Stimulated activated naive B cell treated with anti-CD40 and anti-IgM and Interleukin-4, amounts not matched to agents 10 μg/mL and 1 μg/mL and 100 μg/mL, for 72 hours (primary cell): Measurements from ENCODE around the gene SEZ6.

Experiments used
- ATAC-seq, 2 donors: fragments of 150-1000 bp; cut with Tn5 transposase; replicated peaks; 2 replicates each; pipeline ENCODE4 v1.10.0; 2021; ENCODE audit warnings: moderate library complexity in 1 of 2
- DNase-seq: peaks from one replicate; pipeline ENCODE4 v3.0.0; 2021
- H3K27ac Mint-ChIP-seq: one replicate; pipeline ENCODE4 v1.8.0; 2022; ENCODE audit warnings: mild to moderate bottlenecking, mixed read lengths
- H3K27me3 Mint-ChIP-seq, 2 donors: one replicate each; pipeline ENCODE4 v1.8.0; 2022; ENCODE audit warnings: mixed read lengths in 2 of 2
- H3K36me3 Mint-ChIP-seq, 2 donors: one replicate each; pipeline ENCODE4 v1.8.0; 2022; ENCODE audit warnings: mixed read lengths in 2 of 2, mild to moderate bottlenecking in 1 of 2
- H3K4me1 Mint-ChIP-seq, 2 donors: one replicate each; pipeline ENCODE4 v1.8.0; 2022; ENCODE audit warnings: mixed read lengths in 2 of 2, mild to moderate bottlenecking in 1 of 2
- H3K4me3 Mint-ChIP-seq, 2 donors: one replicate each; pipeline ENCODE4 v1.8.0; 2022; ENCODE audit warnings: mild to moderate bottlenecking in 2 of 2, mixed read lengths in 2 of 2, moderate library complexity in 1 of 2
- H3K9me3 Mint-ChIP-seq, 2 donors: one replicate each; pipeline ENCODE4 v1.8.0; 2022; ENCODE audit warnings: mixed read lengths in 2 of 2, mild to moderate bottlenecking in 1 of 2

Gene SEZ6, protein sequence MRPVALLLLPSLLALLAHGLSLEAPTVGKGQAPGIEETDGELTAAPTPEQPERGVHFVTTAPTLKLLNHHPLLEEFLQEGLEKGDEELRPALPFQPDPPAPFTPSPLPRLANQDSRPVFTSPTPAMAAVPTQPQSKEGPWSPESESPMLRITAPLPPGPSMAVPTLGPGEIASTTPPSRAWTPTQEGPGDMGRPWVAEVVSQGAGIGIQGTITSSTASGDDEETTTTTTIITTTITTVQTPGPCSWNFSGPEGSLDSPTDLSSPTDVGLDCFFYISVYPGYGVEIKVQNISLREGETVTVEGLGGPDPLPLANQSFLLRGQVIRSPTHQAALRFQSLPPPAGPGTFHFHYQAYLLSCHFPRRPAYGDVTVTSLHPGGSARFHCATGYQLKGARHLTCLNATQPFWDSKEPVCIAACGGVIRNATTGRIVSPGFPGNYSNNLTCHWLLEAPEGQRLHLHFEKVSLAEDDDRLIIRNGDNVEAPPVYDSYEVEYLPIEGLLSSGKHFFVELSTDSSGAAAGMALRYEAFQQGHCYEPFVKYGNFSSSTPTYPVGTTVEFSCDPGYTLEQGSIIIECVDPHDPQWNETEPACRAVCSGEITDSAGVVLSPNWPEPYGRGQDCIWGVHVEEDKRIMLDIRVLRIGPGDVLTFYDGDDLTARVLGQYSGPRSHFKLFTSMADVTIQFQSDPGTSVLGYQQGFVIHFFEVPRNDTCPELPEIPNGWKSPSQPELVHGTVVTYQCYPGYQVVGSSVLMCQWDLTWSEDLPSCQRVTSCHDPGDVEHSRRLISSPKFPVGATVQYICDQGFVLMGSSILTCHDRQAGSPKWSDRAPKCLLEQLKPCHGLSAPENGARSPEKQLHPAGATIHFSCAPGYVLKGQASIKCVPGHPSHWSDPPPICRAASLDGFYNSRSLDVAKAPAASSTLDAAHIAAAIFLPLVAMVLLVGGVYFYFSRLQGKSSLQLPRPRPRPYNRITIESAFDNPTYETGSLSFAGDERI

DNA sequence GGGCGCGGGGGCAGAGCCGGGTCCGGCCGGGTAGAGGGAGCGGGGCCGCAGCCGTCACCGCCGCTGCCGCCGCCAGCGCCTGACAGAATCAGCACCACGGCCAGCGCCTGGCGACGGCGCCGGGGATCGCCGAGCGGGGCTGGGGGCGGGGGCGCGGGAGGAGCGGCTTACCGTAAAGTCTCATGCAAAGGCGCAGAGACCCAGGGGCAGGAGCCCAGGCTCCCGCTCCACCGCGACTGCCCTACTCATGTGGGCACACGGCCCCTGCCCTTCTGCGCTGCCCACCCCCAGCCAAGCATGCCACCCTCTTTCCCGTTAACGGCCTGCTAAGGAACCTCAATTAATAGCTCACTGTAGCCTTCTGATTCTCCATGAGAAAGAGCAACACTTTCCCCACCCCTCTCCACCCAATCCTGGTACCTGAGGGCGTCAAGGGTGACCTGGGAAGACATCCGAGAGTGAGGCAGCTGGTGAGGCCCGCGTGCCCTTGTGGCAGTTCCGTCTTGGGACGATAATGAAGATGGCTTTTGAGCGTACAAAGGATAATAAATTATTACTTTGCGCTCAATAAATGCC lies at the start of gene SEZ6:
Gene SEZ6 (minus strand): TSS at position 98 of the 576 bp plus-strand sequence. CDS start 164 bp downstream, outside the sequence.
- Mint-ChIP-seq H3K27me3 (peaks cover 64 to 72% of the 10 kb centered on the region in 2 donors), H3K9me3 (no peaks in the 10 kb centered on the region), H3K4me1 (peaks cover 7 to 8% of the 10 kb centered on the region in 2 donors), H3K4me3 (peak within 1 kb of the TSS in 1 of 2 donors; percentile 23), H3K36me3 (peaks cover 0 to 1% of the 10 kb centered on the region in 2 donors), H3K27ac (no peak within 1 kb of the TSS)
- DNase-seq (peak; percentile 28), ATAC-seq (peak; percentile 71 to 73)

DNA sequence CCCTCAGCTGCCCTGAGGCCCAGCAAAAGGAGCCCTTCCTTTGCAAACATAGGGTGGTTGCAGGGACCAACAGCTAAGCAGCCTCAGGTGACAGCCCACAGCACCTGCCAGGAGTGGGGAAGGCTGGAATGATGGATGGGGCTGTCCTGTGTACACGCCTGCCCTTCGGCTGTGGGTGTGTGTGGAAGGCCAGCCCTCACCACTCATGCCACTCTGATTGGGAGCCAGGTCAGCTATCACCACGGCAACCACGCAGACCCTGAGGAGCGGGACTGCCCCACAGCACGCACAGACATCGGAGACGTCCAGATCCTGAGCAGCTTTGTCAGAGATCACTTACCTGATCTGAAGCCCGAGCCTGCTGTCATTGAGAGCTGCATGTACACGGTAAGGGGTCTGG lies 49.0 kb upstream of the SEZ6 start:
- Mint-ChIP-seq H3K36me3 (no peaks in the 10 kb centered on the region), H3K27me3 (peaks cover 0 to 5% of the 10 kb centered on the region in 2 donors), H3K27ac (no peak overlapping the region), H3K9me3 (no peaks in the 10 kb centered on the region), H3K4me1 (peaks cover 0 to under 1% of the 10 kb centered on the region in 2 donors), H3K4me3 (no peak overlapping the region)
- DNase-seq (no peak), ATAC-seq (no peak)

DNA sequence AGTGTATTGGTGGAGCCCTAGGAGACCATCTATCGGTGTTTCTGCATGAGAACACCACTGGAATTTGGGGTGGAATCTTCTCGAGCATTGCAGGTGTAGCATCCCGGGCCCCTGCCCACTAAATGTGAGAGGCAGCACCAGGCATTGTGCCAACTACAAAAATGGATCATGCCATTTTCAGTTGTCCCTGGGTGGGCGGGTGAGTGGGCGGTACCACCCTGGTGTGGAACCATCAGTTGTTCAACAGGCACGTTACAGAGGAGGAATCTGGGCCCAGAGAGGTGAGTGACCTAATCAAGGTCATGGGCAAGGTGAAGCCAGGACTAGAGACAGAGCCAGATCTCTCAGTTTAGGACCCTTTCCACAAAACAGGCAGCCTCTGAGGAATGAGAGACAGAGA lies 45.9 kb upstream of the SEZ6 start:
- Mint-ChIP-seq H3K27ac (no peak overlapping the region), H3K27me3 (peaks cover 9 to 15% of the 10 kb centered on the region in 2 donors), H3K4me1 (peaks cover 3 to 9% of the 10 kb centered on the region in 2 donors), H3K4me3 (no peak overlapping the region), H3K9me3 (no peaks in the 10 kb centered on the region), H3K36me3 (no peaks in the 10 kb centered on the region)
- DNase-seq: no peak
- ATAC-seq: no peak

DNA sequence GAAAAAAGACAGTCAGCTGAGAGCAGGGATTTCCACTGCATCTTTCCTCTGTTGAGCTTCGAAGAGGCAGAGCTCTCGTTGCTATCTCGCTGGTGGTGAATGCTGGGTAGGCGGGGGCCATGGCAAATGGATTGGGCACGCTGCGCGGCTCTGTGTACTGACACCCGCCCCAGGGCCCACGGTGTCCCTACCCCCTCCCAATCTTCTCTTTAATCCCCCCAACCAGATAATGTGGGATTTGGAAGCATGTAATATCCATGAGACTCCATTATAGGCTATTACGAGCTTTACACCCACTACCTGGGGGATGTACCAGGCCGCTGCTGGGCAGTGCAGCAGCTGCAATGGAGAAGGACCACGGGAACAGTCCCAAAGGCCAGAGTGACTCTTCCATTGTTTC lies 45.4 kb upstream of the SEZ6 start:
- DNase-seq: no peak

DNA sequence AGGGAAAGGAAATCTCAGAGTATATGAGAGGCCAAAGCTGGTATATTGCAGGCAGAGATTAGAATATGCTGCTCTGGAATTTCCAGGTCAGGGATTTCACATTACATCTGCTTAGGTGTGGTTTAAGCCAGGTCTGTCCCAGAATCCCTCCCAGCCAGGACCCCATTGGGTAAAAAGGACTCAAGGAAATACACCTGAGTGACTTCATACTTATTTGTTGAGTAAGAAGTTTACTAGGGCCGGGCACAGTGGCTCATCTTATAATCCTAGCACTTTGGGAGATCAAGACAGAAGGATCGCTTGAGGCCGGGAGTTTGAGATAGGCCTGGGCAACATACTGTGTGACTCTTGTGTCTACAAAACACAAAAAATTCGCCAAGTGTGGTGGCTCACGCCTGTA lies 44.3 kb upstream of the SEZ6 start:
- Mint-ChIP-seq H3K4me1 (peaks cover 9 to 21% of the 10 kb centered on the region in 2 donors), H3K9me3 (no peaks in the 10 kb centered on the region), H3K36me3 (peaks cover 2 to 6% of the 10 kb centered on the region in 2 donors), H3K4me3 (no peak overlapping the region), H3K27ac (no peak overlapping the region), H3K27me3 (peaks cover 17 to 24% of the 10 kb centered on the region in 2 donors)
- ATAC-seq: no peak
- DNase-seq: no peak

More for the DNA sequence above, 45.4 kb upstream of the SEZ6 start:
- Mint-ChIP-seq H3K27me3 (peaks cover 13 to 20% of the 10 kb centered on the region in 2 donors), H3K9me3 (no peaks in the 10 kb centered on the region), H3K4me3 (no peak overlapping the region), H3K36me3 (peaks cover 0 to 2% of the 10 kb centered on the region in 2 donors), H3K4me1 (peaks cover 3 to 14% of the 10 kb centered on the region in 2 donors), H3K27ac (no peak overlapping the region)
- no peak for ATAC-seq

DNA sequence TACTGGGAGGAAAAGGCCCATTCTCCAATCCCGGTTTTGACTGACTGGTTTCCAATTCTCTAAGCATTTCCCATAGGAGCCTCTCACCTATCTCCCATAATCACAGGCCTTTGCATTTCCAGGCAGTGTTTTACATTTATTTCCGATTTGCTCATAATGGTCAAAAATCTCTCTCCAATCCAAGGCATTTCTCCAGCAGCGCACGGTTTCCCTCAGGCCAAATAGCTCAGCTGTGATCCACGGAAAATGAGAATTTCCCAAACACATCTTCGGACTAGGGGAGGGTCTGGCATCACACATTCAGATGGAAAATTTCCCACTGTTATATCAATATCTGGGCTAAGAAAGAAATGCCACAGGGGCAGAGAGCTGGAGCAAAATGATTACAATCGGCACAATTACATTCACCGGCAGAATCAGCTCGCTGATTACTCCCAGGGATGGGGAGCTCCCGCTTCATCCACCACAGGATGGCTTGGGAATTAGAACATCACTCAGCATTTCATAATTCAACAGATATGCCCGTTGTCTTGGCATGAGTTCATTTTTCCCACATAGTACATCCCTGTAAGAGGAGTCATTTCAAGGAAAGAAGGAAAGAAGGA lies 43.8 kb upstream of the SEZ6 start:
- H3K27ac Mint-ChIP-seq: no peak overlapping the region
- peaks cover 2 to 6% of the 10 kb centered on the region in 2 donors for H3K36me3 Mint-ChIP-seq
- no peak overlapping the region for H3K4me3 Mint-ChIP-seq
- no peaks in the 10 kb centered on the region for H3K9me3 Mint-ChIP-seq
- H3K27me3 Mint-ChIP-seq: peaks cover 17 to 24% of the 10 kb centered on the region in 2 donors
- ATAC-seq: no peak
- DNase-seq: no peak
- H3K4me1 Mint-ChIP-seq: peaks cover 9 to 21% of the 10 kb centered on the region in 2 donors

DNA sequence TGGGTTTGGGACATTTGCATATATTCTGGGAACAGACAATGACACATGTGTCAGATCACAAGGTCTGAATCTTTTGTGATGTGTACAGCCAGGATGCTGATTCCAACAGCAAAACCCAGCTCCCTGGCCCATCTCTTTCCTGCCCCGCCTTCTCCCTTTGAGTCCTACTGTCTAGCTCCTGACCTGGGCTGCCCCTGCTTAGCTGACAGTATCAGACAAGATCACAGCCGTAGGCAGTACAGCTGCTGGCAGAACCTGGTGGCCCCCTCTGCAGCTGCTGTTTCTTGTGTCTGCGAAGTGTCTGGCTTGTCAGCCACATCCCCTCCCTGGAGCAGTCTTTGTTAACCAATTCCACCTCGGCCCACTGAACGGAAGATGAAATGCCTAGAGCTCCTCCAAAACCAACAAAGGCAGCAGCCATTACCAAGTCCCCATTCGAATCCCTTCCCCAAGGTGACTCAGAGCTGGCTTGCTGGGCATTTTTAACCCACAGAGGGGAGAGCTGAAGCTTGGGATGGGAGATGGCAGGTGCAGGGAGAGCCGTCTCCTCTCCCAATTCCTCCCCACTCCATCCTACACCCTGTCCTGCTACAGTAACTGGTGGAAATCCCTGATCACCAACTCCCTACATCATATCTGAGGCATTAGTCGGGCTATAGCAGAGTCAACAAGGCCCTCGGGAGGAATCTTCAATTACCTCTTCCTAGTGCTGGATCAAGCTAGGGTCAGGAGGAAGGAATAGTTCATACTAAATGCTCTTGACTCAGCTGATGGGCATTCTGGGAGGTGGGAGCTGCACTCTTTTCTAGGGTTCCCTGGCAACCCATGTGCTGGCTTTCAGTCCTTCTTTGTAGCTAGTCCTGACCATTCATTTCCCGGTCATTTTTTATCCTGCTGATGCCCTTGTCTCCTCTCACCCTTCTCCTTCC lies 42.9 kb upstream of the SEZ6 start:
- H3K27ac Mint-ChIP-seq: no peak overlapping the region
- H3K36me3 Mint-ChIP-seq: peaks cover 2 to 6% of the 10 kb centered on the region in 2 donors
- DNase-seq: no peak
- peaks cover 17 to 24% of the 10 kb centered on the region in 2 donors for H3K27me3 Mint-ChIP-seq
- H3K4me3 Mint-ChIP-seq: no peak overlapping the region
- no peak for ATAC-seq
- peaks cover 11 to 29% of the 10 kb centered on the region in 2 donors for H3K4me1 Mint-ChIP-seq
- H3K9me3 Mint-ChIP-seq: no peaks in the 10 kb centered on the region

DNA sequence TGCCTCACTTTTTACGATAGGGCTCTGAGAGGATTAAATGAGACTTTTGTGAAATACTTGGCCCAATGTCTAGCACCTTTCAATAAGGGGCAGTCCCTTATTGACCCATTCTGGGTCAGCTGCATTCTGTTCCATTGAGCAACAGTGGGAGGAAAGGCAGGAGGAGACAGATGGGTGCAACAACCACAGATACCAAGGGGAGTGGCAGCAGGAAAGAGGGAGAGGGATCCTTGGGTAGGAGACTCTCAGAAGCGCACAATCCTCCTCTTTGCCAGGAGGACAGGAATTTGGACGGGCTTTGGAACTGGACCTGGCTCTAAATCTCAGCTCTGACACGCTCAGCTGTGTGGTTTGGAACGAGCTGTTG lies 40.6 kb upstream of the SEZ6 start:
- Mint-ChIP-seq H3K4me3 (no peak overlapping the region), H3K4me1 (peaks cover 23 to 51% of the 10 kb centered on the region in 2 donors), H3K27me3 (peaks cover 14 to 24% of the 10 kb centered on the region in 2 donors), H3K36me3 (peaks cover 2 to 6% of the 10 kb centered on the region in 2 donors), H3K9me3 (no peaks in the 10 kb centered on the region), H3K27ac (no peak overlapping the region)
- DNase-seq: no peak
- ATAC-seq: no peak

DNA sequence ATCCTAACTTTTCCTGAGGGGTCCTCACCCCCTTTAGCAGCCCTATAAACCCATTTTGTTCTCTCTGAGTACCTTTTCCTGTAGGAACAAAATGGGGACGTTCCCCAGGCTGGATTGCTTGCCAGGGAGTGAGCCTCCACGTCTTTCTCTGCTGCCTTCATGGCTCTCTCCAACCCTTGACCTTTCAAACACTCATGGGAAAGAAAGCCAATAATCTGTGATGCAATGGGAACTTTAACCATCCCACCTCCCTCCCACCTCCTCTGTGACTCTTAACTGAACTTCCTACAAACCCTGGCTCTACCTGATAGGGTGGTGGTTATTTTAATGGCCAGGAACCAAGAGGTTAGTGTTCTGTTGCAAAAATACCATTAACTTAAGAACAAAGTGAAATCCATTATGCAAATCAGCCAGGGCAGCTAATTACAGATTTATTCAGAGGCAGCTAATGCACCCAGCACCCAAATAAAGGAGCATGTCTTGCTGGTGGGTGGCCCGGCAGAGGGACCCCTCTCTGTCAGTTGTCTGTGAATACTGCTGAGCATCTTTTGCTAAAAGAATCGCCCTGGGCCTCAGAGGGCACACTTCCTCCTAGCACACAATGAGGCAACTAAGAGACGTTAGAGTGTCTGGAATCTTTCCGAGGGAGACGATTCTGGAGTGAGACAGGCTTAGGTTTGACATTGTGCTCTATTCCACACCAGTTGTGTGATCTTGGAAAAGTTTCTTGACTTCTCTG lies 40.1 kb upstream of the SEZ6 start:
- DNase-seq (no peak), ATAC-seq (no peak)

DNA sequence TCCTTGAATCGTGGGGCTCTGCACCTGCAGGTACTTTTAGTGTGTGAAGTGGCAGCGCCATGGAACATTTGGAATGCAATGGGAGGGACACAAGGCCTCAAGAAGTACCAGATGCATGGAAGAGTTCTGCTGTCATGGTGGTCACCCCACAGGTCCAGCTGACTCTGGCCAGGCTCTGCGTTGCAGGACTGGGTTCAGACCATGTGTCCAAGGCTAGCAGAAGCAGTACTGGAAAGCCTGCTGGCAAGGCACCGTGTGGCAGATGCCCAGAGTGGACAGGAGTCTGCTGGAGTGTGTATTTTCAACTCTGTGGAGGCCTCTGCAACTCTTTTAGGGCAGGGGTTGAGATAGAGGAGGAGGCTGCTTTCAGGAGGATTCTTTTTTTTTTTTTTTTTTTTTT lies 39.2 kb upstream of the SEZ6 start:
- peaks cover 23 to 56% of the 10 kb centered on the region in 2 donors for H3K4me1 Mint-ChIP-seq
- ATAC-seq (no peak), DNase-seq (no peak)
- H3K27me3 Mint-ChIP-seq: peaks cover 14 to 24% of the 10 kb centered on the region in 2 donors
- no peaks in the 10 kb centered on the region for H3K9me3 Mint-ChIP-seq
- H3K27ac Mint-ChIP-seq: no peak overlapping the region
- H3K4me3 Mint-ChIP-seq: no peak overlapping the region
- H3K36me3 Mint-ChIP-seq: peaks cover 2 to 6% of the 10 kb centered on the region in 2 donors

More for the DNA sequence above, 40.1 kb upstream of the SEZ6 start:
- no peak overlapping the region for H3K27ac Mint-ChIP-seq
- H3K9me3 Mint-ChIP-seq: no peaks in the 10 kb centered on the region
- H3K4me3 Mint-ChIP-seq: no peak overlapping the region
- peaks cover 2 to 6% of the 10 kb centered on the region in 2 donors for H3K36me3 Mint-ChIP-seq
- peaks cover 23 to 56% of the 10 kb centered on the region in 2 donors for H3K4me1 Mint-ChIP-seq
- peaks cover 14 to 24% of the 10 kb centered on the region in 2 donors for H3K27me3 Mint-ChIP-seq

DNA sequence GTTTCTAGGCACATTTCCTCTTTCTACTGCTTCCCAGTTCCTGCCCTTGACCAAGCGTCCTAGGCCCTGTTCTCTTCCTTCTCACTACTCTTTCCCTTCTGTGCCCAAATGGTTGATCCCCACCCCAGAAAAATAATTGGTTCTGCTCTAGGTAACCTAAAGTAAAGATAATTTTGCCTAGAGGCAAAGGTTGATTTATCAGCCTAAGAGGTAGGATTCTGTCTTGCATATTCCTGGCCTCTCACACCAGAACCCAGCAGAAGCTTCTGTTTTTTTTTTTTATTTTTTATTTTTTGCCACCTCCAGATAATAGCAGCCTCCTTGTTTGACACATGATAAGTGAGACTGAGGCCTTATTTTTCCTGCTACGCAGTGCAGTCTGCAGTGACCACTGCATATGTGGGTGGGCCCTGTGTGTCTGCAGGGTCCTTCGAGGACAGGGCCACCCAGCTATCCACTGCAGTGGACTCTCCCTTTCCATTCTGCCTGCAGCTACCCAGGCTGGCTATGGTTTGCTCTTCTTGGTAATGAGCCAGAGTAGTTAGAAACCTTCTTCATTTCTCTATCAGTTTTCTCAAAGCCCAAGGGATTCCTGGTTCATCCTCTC lies 37.8 kb upstream of the SEZ6 start:
- peak overlapping the region in 1 of 2 donors; percentile 10 for H3K4me3 Mint-ChIP-seq
- peak; percentile 43 to 55 for ATAC-seq
- peak; percentile 28 for DNase-seq
- H3K27ac Mint-ChIP-seq: no peak overlapping the region
- H3K9me3 Mint-ChIP-seq: no peaks in the 10 kb centered on the region
- H3K4me1 Mint-ChIP-seq: peaks cover 23 to 54% of the 10 kb centered on the region in 2 donors
- peaks cover 8 to 16% of the 10 kb centered on the region in 2 donors for H3K27me3 Mint-ChIP-seq
- peaks cover 2 to 6% of the 10 kb centered on the region in 2 donors for H3K36me3 Mint-ChIP-seq
